Skeletal muscle satellite cell (primary cell): Measurements from ENCODE around the gene NSUN2.

Source experiments
- H3K27me3 ChIP-seq: 2 replicates; pipeline ENCODE4 v1.7.0; 2013; ENCODE audit warnings: low read length; ENCODE audit not compliant: control insufficient read depth, insufficient read depth
- H3K36me3 ChIP-seq: 2 replicates; pipeline ENCODE4 v1.7.0; 2013; ENCODE audit warnings: mild to moderate bottlenecking, control low read depth, low read length; ENCODE audit not compliant: insufficient read depth
- H3K4me1 ChIP-seq: 2 replicates; pipeline ENCODE4 v1.7.0; 2013; ENCODE audit warnings: low read length; ENCODE audit not compliant: control insufficient read depth, insufficient read depth
- H3K4me2 ChIP-seq: 2 replicates; pipeline ENCODE4 v1.7.0; 2013; ENCODE audit warnings: mild to moderate bottlenecking, low read length
- H3K4me3 ChIP-seq: 2 replicates; pipeline ENCODE4 v1.7.0; 2013; ENCODE audit warnings: low read length
- H3K9ac ChIP-seq: 2 replicates; pipeline ENCODE4 v1.7.0; 2013; ENCODE audit warnings: mild to moderate bottlenecking, low read depth, low read length, moderate library complexity
- H3K9me3 ChIP-seq: replicated peaks from 2 replicates; pipeline ENCODE4 v1.7.0; 2013; ENCODE audit warnings: mild to moderate bottlenecking, control low read depth, low read length

NSUN2 gene

GRCh38 chr5:6638236-6638635 lies 5.4 kb upstream of the NSUN2 start:
- peaks cover 5% of the 10 kb centered on the region for H3K36me3 ChIP-seq

GRCh38 chr5:6637590-6637989 lies 4.7 kb upstream of the NSUN2 start:
- Histone ChIP-seq H3K4me3 (no peak overlapping the region), H3K4me2 (no peak overlapping the region), H3K9me3 (no peaks in the 10 kb centered on the region), H3K36me3 (peaks cover 5% of the 10 kb centered on the region), H3K9ac (no peak overlapping the region), H3K4me1 (peaks cover 11% of the 10 kb centered on the region), H3K27me3 (no peaks in the 10 kb centered on the region)

More at GRCh38 chr5:6638236-6638635, 5.4 kb upstream of the NSUN2 start:
- Histone ChIP-seq H3K9ac (no peak overlapping the region), H3K4me1 (peaks cover 11% of the 10 kb centered on the region), H3K4me2 (no peak overlapping the region), H3K27me3 (no peaks in the 10 kb centered on the region), H3K9me3 (no peaks in the 10 kb centered on the region), H3K4me3 (no peak overlapping the region)

- Histone ChIP-seq H3K4me2 (no peak overlapping the region), H3K27me3 (no peaks in the 10 kb centered on the region), H3K4me1 (peaks cover 11% of the 10 kb centered on the region), H3K9me3 (no peaks in the 10 kb centered on the region), H3K36me3 (peaks cover 5% of the 10 kb centered on the region), H3K4me3 (no peak overlapping the region), H3K9ac (no peak overlapping the region)
Measured at GRCh38 chr5:6637022-6637421, 4.2 kb upstream of the NSUN2 start.

GRCh38 chr5:6636293-6636692 lies 3.4 kb upstream of the NSUN2 start:
- H3K36me3 ChIP-seq = peaks cover 7% of the 10 kb centered on the region
- no peak overlapping the region for H3K9ac ChIP-seq
- no peak overlapping the region for H3K4me3 ChIP-seq
- H3K9me3 ChIP-seq = no peaks in the 10 kb centered on the region
- no peaks in the 10 kb centered on the region for H3K27me3 ChIP-seq
- no peak overlapping the region for H3K4me2 ChIP-seq
- H3K4me1 ChIP-seq = peaks cover 17% of the 10 kb centered on the region

- peaks cover 19% of the 10 kb centered on the region for H3K4me1 ChIP-seq
- H3K27me3 ChIP-seq = no peaks in the 10 kb centered on the region
- H3K9me3 ChIP-seq = no peaks in the 10 kb centered on the region
- H3K9ac ChIP-seq = peak overlapping the region; percentile 96
- H3K36me3 ChIP-seq = peaks cover 17% of the 10 kb centered on the region
- peak overlapping the region; percentile 95 for H3K4me3 ChIP-seq
- H3K4me2 ChIP-seq = peak overlapping the region; percentile 86
Measured at GRCh38 chr5:6634788-6635430, 2.1 kb upstream of the NSUN2 start.

GRCh38 chr5:6634306-6634705 lies 1.5 kb upstream of the NSUN2 start:
- peak overlapping the region; percentile 95 for H3K4me3 ChIP-seq
- peak overlapping the region; percentile 96 for H3K9ac ChIP-seq
- peak overlapping the region; percentile 86 for H3K4me2 ChIP-seq

GRCh38 chr5:6633469-6634245 lies 813 bp upstream of the NSUN2 start:
- peaks cover 19% of the 10 kb centered on the region for H3K4me1 ChIP-seq
- H3K36me3 ChIP-seq = peaks cover 29% of the 10 kb centered on the region
- H3K9ac ChIP-seq = peak overlapping the region; percentile 96

More at GRCh38 chr5:6634306-6634705, 1.5 kb upstream of the NSUN2 start:
- Histone ChIP-seq H3K4me1 (peaks cover 19% of the 10 kb centered on the region), H3K27me3 (no peaks in the 10 kb centered on the region), H3K36me3 (peaks cover 23% of the 10 kb centered on the region), H3K9me3 (no peaks in the 10 kb centered on the region)

GRCh38 chr5:6632324-6632887 lies 438 bp downstream of the NSUN2 start:
- peaks cover 40% of the 10 kb centered on the region for H3K36me3 ChIP-seq

More at GRCh38 chr5:6633469-6634245, 813 bp upstream of the NSUN2 start:
- no peaks in the 10 kb centered on the region for H3K9me3 ChIP-seq
- H3K4me3 ChIP-seq = peak overlapping the region; percentile 95
- H3K27me3 ChIP-seq = no peaks in the 10 kb centered on the region
- peak overlapping the region; percentile 86 for H3K4me2 ChIP-seq

GRCh38 chr5:6631441-6631840 lies 1.4 kb downstream of the NSUN2 start:
- Histone ChIP-seq H3K9me3 (no peaks in the 10 kb centered on the region), H3K4me1 (peaks cover 19% of the 10 kb centered on the region), H3K36me3 (peaks cover 47% of the 10 kb centered on the region), H3K27me3 (no peaks in the 10 kb centered on the region), H3K9ac (peak overlapping the region; percentile 96), H3K4me3 (peak overlapping the region; percentile 95), H3K4me2 (peak overlapping the region; percentile 86)

More at GRCh38 chr5:6632324-6632887, 438 bp downstream of the NSUN2 start:
- peak overlapping the region; percentile 86 for H3K4me2 ChIP-seq
- no peaks in the 10 kb centered on the region for H3K27me3 ChIP-seq
- peak overlapping the region; percentile 95 for H3K4me3 ChIP-seq
- H3K9me3 ChIP-seq = no peaks in the 10 kb centered on the region
- H3K9ac ChIP-seq = peak overlapping the region; percentile 96
- H3K4me1 ChIP-seq = peaks cover 19% of the 10 kb centered on the region

- Histone ChIP-seq H3K27me3 (no peaks in the 10 kb centered on the region), H3K4me1 (peaks cover 5% of the 10 kb centered on the region), H3K9me3 (peaks cover 17% of the 10 kb centered on the region), H3K36me3 (peaks cover 94% of the 10 kb centered on the region), H3K4me3 (no peak overlapping the region), H3K4me2 (no peak overlapping the region), H3K9ac (no peak overlapping the region)
Measured at GRCh38 chr5:6626508-6626907, 6.3 kb downstream of the NSUN2 start.

- Histone ChIP-seq H3K36me3 (peaks cover 95% of the 10 kb centered on the region), H3K4me3 (no peak overlapping the region), H3K9ac (no peak overlapping the region), H3K27me3 (no peaks in the 10 kb centered on the region), H3K9me3 (peaks cover 17% of the 10 kb centered on the region), H3K4me1 (no peaks in the 10 kb centered on the region), H3K4me2 (no peak overlapping the region)
Measured at GRCh38 chr5:6623941-6624340, 8.9 kb downstream of the NSUN2 start.
